B cell (primary cell): ENCODE data around the gene CADM2. TPM values are rescaled to one million over a fixed set of nuclear protein-coding genes. Genes with fewer than 3 reads are reported as not detected.

ENCODE experiments used
- ATAC-seq: fragments of 200-7000 bp; cut with Tn5 transposase; one replicate; pipeline ENCODE4 v1.10.0; 2021; ENCODE audit warnings: low read depth, mild to moderate bottlenecking, moderate number of reproducible peaks, moderate library complexity
- CTCF ChIA-PET: fragments of 350-600 bp; sonication (Branson Sonifier 250); formaldehyde crosslinking; loops from one replicate; lab custom pipeline; 2021; ENCODE audit warnings: antibody characterized with exemption, inconsistent platforms; lab: Charles Lee
- POLR2A ChIA-PET: fragments of 350-600 bp; sonication (Branson Sonifier 250); formaldehyde crosslinking; loops from one replicate; lab custom pipeline; 2021; ENCODE audit warnings: antibody characterized with exemption; lab: Charles Lee
- DNase-seq: peaks from one replicate; pipeline ENCODE4 v3.0.0; 2013
- H2AFZ ChIP-seq: 2 replicates; pipeline ENCODE4 v1.6.1; 2012; ENCODE audit warnings: mild to moderate bottlenecking, low read depth, low read length; ENCODE audit not compliant: insufficient read depth, poor library complexity, severe bottlenecking
- H3K27ac ChIP-seq, 2 donors: 1 replicate in 1 of 2; 2 replicates in 1 of 2; pipeline ENCODE4 v1.5.1; 2012 to 2013; ENCODE audit warnings: low read length in 2 of 2, mild to moderate bottlenecking in 2 of 2, moderate library complexity in 1 of 2
- H3K27me3 ChIP-seq, 4 experiments: fragments of 200-600 bp in 1 of 4; sonication (generic) in 1 of 4; replicated peaks in 1 of 4; 1 replicate in 2 of 4; 2 replicates in 2 of 4; pipeline versions ENCODE4 v1.6.1 to v1.7.0; 2013 to 2016; ENCODE audit warnings: low read length in 3 of 4, mild to moderate bottlenecking in 2 of 4, mixed read lengths in 1 of 4, moderate library complexity in 1 of 4; ENCODE audit not compliant: insufficient read depth in 4 of 4, control insufficient read depth in 3 of 4; ENCODE audit errors: control extremely low read depth in 1 of 4
- H3K36me3 ChIP-seq, 2 experiments: replicated peaks in 1 of 2; 1 replicate in 1 of 2; 2 replicates in 1 of 2; pipeline versions ENCODE4 v1.6.1 to v1.7.1; 2013; ENCODE audit warnings: low read length in 1 of 2; ENCODE audit not compliant: insufficient read depth in 2 of 2, control insufficient read depth in 1 of 2; ENCODE audit errors: control extremely low read depth in 1 of 2, extremely low read depth in 1 of 2
- H3K4me1 ChIP-seq, 2 donors: fragments of 200-600 bp in 1 of 2; sonication (generic) in 1 of 2; 1 replicate in 1 of 2; 2 replicates in 1 of 2; pipeline versions ENCODE4 v1.5.1 to v1.6.1; 2013 to 2017; ENCODE audit warnings: low read length in 2 of 2; ENCODE audit not compliant: control insufficient read depth in 2 of 2, insufficient read depth in 2 of 2
- H3K4me2 ChIP-seq: replicated peaks from 2 replicates; pipeline ENCODE3; 2012; ENCODE audit warnings: mild to moderate bottlenecking, low read depth, low read length; ENCODE audit not compliant: poor library complexity, severe bottlenecking
- H3K4me3 ChIP-seq, 5 experiments: fragments of 200-600 bp in 1 of 5; sonication (generic) in 1 of 5; 1 replicate in 3 of 5; 2 replicates in 2 of 5; pipeline versions ENCODE4 v1.5.1 to v1.7.0; 2011 to 2016; ENCODE audit warnings: low read length in 4 of 5, mild to moderate bottlenecking in 4 of 5, low read depth in 2 of 5, control low read depth in 1 of 5, moderate library complexity in 1 of 5; ENCODE audit not compliant: insufficient read depth in 1 of 5; ENCODE audit errors: control extremely low read depth in 1 of 5, extremely low read depth in 1 of 5
- H3K79me2 ChIP-seq: fragments of 200-600 bp; sonication (generic); one replicate; pipeline ENCODE4 v1.6.0; 2016; ENCODE audit warnings: low read length; ENCODE audit not compliant: control insufficient read depth, insufficient read depth
- H3K9ac ChIP-seq: fragments of 200-600 bp; sonication (generic); 2 replicates; pipeline ENCODE4 v1.6.1; 2017; ENCODE audit warnings: mild to moderate bottlenecking, low read length, moderate library complexity
- H3K9me3 ChIP-seq, 3 donors: one replicate each; pipeline versions ENCODE4 v1.6.1 to v1.7.1; 2013; ENCODE audit warnings: low read length in 2 of 3; ENCODE audit not compliant: control insufficient read depth in 2 of 3, insufficient read depth in 1 of 3; ENCODE audit errors: control extremely low read depth in 1 of 3
- H4K20me1 ChIP-seq: 2 replicates; pipeline ENCODE4 v1.6.0; 2012; ENCODE audit warnings: mild to moderate bottlenecking, low read length; ENCODE audit not compliant: insufficient read depth, control insufficient read depth, poor library complexity, severe bottlenecking
- H3K27ac Mint-ChIP-seq: one replicate; pipeline ENCODE4 v1.8.0; 2021; ENCODE audit warnings: mixed read lengths
- H3K27me3 Mint-ChIP-seq: one replicate; pipeline ENCODE4 v1.8.0; 2021; ENCODE audit warnings: mixed read lengths
- H3K4me1 Mint-ChIP-seq: one replicate; pipeline ENCODE4 v1.8.0; 2021; ENCODE audit warnings: mixed read lengths
- H3K4me3 Mint-ChIP-seq: one replicate; pipeline ENCODE4 v1.8.0; 2021; ENCODE audit warnings: mixed read lengths
- H3K9me3 Mint-ChIP-seq: one replicate; pipeline ENCODE4 v1.8.0; 2022; ENCODE audit warnings: mixed read lengths; ENCODE audit not compliant: insufficient read depth
- EZH2 ChIP-seq: IDR thresholded peaks from 2 replicates; pipeline ENCODE4 v1.6.1; 2012; ENCODE audit warnings: borderline replicate concordance, low read depth, mild to moderate bottlenecking, moderate library complexity, low read length; ENCODE audit not compliant: insufficient read depth, poor library complexity, severe bottlenecking
- whole genome bisulfite sequencing: methylation state at CpG from one replicate; pipeline ENCODE4 v1.1.5; 2013; ENCODE audit warnings: missing lambda C conversion rate; ENCODE audit not compliant: insufficient coverage; 5-methylcytosine and 5-hydroxymethylcytosine counted together
- intact Hi-C: fragments of 100-400 bp; cut with micrococcal nuclease; formaldehyde crosslinking; loops from one replicate; pipeline ENCODE4 v1.10.0; 2022
- polyA plus RNA-seq: library from polyadenylated mRNA; depleted of rRNA; stranded (reverse); fragments of >200 nt; gene quantifications from 2 replicates; pipeline ENCODE4 v1.2.3, GENCODE V29; 2012
- total RNA-seq, 2 donors: library from RNA; stranded (reverse); fragments of 120-200 nt in 1 of 2; gene quantifications; 1 replicate in 1 of 2; 2 replicates in 1 of 2; pipeline versions ENCODE4 v1.2.3 to v1.2.4, GENCODE V29; 2013 to 2022
- TF ChIP-seq, protein P1 (sequence below): fragments of 200-600 bp; IDR thresholded peaks from one replicate; pipeline ENCODE4 v1.8.0; 2022; ENCODE audit warnings: antibody characterized with exemption, mild to moderate bottlenecking

Gene CADM2
- total and polyA plus RNA-seq, 2 donors (not counting 1 experiment from before 2014, with no cell fraction given) = 0.10 to 0.37 TPM

DNA sequence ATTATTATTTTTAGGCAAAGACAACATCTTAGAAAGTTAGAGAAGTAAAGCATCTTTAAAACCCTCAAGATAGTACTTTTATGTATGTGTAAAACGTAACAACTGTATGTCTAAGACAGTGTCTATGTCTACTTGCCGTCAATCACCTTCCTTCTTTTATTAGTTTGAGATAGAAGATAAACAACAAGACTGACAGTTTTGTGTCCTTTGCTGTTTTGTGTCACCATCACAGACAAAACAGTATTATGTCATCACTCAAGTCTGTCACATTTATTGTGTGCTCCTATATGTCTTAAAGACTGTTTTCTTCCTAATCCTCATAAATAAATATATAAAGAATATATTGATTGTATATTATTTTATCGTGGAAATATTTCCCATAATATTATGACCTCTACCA, 908.3 kb downstream of the CADM2 start:
- no peaks in the 10 kb centered on the region for H3K4me1 Mint-ChIP-seq
- Histone ChIP-seq H3K27me3 (no peaks in the 10 kb centered on the region), H3K4me3 (no peak overlapping the region), H2AFZ (no peak overlapping the region), H4K20me1 (no peaks in the 10 kb centered on the region), H3K9ac (no peak overlapping the region), H3K36me3 (no peaks in the 10 kb centered on the region), H3K9me3 (no peaks in the 10 kb centered on the region), H3K4me2 (no peak overlapping the region), H3K27ac (no peak overlapping the region), H3K79me2 (no peaks in the 10 kb centered on the region), H3K4me1 (no peaks in the 10 kb centered on the region)
- WGBS = no CpG with 5 or more reads among the region's 3 CpGs
- intact Hi-C loops = no loop called here
- POLR2A ChIA-PET = no interaction called here
- peaks cover 3% of the 10 kb centered on the region for H3K9me3 Mint-ChIP-seq
- no peak for ATAC-seq
- CTCF ChIA-PET = no interaction called here
- TF ChIP-seq, protein P1, sequence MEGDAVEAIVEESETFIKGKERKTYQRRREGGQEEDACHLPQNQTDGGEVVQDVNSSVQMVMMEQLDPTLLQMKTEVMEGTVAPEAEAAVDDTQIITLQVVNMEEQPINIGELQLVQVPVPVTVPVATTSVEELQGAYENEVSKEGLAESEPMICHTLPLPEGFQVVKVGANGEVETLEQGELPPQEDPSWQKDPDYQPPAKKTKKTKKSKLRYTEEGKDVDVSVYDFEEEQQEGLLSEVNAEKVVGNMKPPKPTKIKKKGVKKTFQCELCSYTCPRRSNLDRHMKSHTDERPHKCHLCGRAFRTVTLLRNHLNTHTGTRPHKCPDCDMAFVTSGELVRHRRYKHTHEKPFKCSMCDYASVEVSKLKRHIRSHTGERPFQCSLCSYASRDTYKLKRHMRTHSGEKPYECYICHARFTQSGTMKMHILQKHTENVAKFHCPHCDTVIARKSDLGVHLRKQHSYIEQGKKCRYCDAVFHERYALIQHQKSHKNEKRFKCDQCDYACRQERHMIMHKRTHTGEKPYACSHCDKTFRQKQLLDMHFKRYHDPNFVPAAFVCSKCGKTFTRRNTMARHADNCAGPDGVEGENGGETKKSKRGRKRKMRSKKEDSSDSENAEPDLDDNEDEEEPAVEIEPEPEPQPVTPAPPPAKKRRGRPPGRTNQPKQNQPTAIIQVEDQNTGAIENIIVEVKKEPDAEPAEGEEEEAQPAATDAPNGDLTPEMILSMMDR = no peak
- TF ChIP-seq EZH2 = no peak
- DNase-seq = no peak
- H3K27me3 Mint-ChIP-seq = no peaks in the 10 kb centered on the region
- no peak overlapping the region for H3K27ac Mint-ChIP-seq
- no peak overlapping the region for H3K4me3 Mint-ChIP-seq

DNA sequence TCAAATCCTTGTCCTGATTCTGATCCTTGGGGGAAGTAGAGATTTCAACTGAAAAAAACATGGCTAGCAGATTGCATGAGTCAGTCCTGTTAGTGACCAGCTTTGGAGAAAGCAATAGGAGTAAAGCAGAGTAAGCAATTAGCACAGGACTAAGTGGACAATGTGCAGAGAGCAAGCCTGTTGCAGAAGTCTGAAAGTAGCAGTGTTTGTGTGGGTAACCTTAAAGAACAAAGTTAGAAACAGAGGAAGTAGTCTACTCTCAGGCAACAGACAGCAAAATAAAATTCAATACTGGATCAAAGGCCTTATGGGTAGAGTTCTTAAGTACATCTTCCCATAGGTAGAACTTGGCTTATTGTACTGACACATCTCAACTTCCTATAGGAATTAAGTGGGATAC, 916.8 kb downstream of the CADM2 start:
- POLR2A ChIA-PET = no interaction called here
- intact Hi-C loops = no loop called here
- Histone ChIP-seq H4K20me1 (no peaks in the 10 kb centered on the region), H3K79me2 (no peaks in the 10 kb centered on the region), H3K4me3 (no peak overlapping the region), H3K4me2 (no peak overlapping the region), H3K4me1 (no peaks in the 10 kb centered on the region), H2AFZ (no peak overlapping the region), H3K27ac (no peak overlapping the region), H3K9me3 (no peaks in the 10 kb centered on the region), H3K36me3 (no peaks in the 10 kb centered on the region), H3K27me3 (no peaks in the 10 kb centered on the region), H3K9ac (no peak overlapping the region)
- Mint-ChIP-seq H3K4me3 (no peak overlapping the region), H3K4me1 (no peaks in the 10 kb centered on the region), H3K27me3 (no peaks in the 10 kb centered on the region), H3K9me3 (peaks cover 2% of the 10 kb centered on the region), H3K27ac (no peak overlapping the region)
- ATAC-seq (no peak), DNase-seq (no peak)
- CTCF ChIA-PET = no interaction called here
- TF ChIP-seq EZH2 = no peak
- TF ChIP-seq, protein P1 = no peak
